Karpas-422 (cell line): ENCODE measurements around the gene B4GALT3. TPM values are rescaled to one million over a fixed set of nuclear protein-coding genes. Genes with fewer than 3 reads are reported as not detected.

Source experiments
- DNase-seq: peaks from one replicate; pipeline ENCODE4 v3.0.0-alpha.2; 2015
- H2AFZ ChIP-seq: fragments of 200-600 bp; sonication (generic); 2 replicates; pipeline ENCODE4 v1.6.1; 2014; ENCODE audit warnings: antibody characterized with exemption, low read length, mixed read lengths
- H3K27ac ChIP-seq: fragments of 200-600 bp; sonication (generic); 2 replicates; pipeline ENCODE4 v1.5.1; 2014; ENCODE audit warnings: mild to moderate bottlenecking, low read length, moderate library complexity
- H3K27me3 ChIP-seq: fragments of 200-600 bp; sonication (generic); 2 replicates; pipeline ENCODE4 v1.6.1; 2014; ENCODE audit warnings: low read length, mixed read lengths
- H3K36me3 ChIP-seq: fragments of 200-600 bp; sonication (generic); 2 replicates; pipeline ENCODE4 v1.6.1; 2014; ENCODE audit warnings: low read length, mixed read lengths; ENCODE audit not compliant: insufficient read depth
- H3K4me1 ChIP-seq: fragments of 200-600 bp; sonication (generic); 2 replicates; pipeline ENCODE4 v1.6.1; 2014; ENCODE audit warnings: mild to moderate bottlenecking, low read length, mixed read lengths
- H3K4me2 ChIP-seq: fragments of 200-600 bp; sonication (generic); 2 replicates; pipeline ENCODE4 v1.6.1; 2014; ENCODE audit warnings: low read length, low read depth, mild to moderate bottlenecking; ENCODE audit not compliant: poor library complexity, severe bottlenecking
- H3K4me3 ChIP-seq: fragments of 200-600 bp; sonication (generic); 2 replicates; pipeline ENCODE4 v1.5.1; 2014; ENCODE audit warnings: mild to moderate bottlenecking, antibody characterized with exemption, low read length, mixed read lengths
- H3K79me2 ChIP-seq: fragments of 200-600 bp; sonication (generic); 2 replicates; pipeline ENCODE4 v1.6.1; 2014; ENCODE audit warnings: mild to moderate bottlenecking, low read length, mixed read lengths
- H3K9ac ChIP-seq: fragments of 200-600 bp; sonication (generic); 2 replicates; pipeline ENCODE4 v1.6.0; 2014; ENCODE audit warnings: low read length
- H3K9me2 ChIP-seq: fragments of 200-600 bp; sonication (generic), shearing (Covaris generic); replicated peaks from 2 replicates; pipeline ENCODE4 v1.6.0; 2014; ENCODE audit warnings: mild to moderate bottlenecking, low read length, moderate library complexity; ENCODE audit not compliant: insufficient read depth
- H3K9me3 ChIP-seq: fragments of 300-700, 200-600 bp; sonication (generic); 2 replicates; pipeline ENCODE4 v1.6.1; 2014; ENCODE audit warnings: low read length, mixed read lengths
- H4K20me1 ChIP-seq: fragments of 200-600 bp; sonication (generic); 2 replicates; pipeline ENCODE4 v1.6.1; 2014; ENCODE audit warnings: mild to moderate bottlenecking, antibody characterized with exemption, low read length, low read depth; ENCODE audit not compliant: insufficient read depth
- small RNA-seq: library from RNA; depleted of rRNA; stranded (forward); fragments of <200 nt; gene quantifications from one replicate; pipeline ENCODE3, GENCODE V24; 2014
- total RNA-seq: library from RNA; depleted of rRNA; stranded (reverse); fragments of >200 nt; shearing (Covaris generic); gene quantifications from 2 replicates; pipeline ENCODE4 v1.2.3, GENCODE V29; 2014; ENCODE audit warnings: low replicate concordance; rRNA removed

The B4GALT3 gene
- total RNA-seq, 1 experiment from 2014 or later, result 54.7 TPM

- Histone ChIP-seq H2AFZ (no peak overlapping the region), H3K27ac (no peak overlapping the region), H3K27me3 (no peaks in the 10 kb centered on the region), H3K79me2 (peaks cover 81% of the 10 kb centered on the region), H3K9me3 (no peaks in the 10 kb centered on the region), H3K4me3 (no peak overlapping the region), H3K36me3 (peaks cover 28% of the 10 kb centered on the region), H4K20me1 (no peaks in the 10 kb centered on the region), H3K4me1 (peaks cover 34% of the 10 kb centered on the region), H3K4me2 (peak overlapping the region; percentile 89), H3K9ac (no peak overlapping the region), H3K9me2 (no peaks in the 10 kb centered on the region)
- DNase-seq, result no peak
Observed at GRCh38 chr1:161130266-161130665, 47.0 kb downstream of the B4GALT3 start.

DNA sequence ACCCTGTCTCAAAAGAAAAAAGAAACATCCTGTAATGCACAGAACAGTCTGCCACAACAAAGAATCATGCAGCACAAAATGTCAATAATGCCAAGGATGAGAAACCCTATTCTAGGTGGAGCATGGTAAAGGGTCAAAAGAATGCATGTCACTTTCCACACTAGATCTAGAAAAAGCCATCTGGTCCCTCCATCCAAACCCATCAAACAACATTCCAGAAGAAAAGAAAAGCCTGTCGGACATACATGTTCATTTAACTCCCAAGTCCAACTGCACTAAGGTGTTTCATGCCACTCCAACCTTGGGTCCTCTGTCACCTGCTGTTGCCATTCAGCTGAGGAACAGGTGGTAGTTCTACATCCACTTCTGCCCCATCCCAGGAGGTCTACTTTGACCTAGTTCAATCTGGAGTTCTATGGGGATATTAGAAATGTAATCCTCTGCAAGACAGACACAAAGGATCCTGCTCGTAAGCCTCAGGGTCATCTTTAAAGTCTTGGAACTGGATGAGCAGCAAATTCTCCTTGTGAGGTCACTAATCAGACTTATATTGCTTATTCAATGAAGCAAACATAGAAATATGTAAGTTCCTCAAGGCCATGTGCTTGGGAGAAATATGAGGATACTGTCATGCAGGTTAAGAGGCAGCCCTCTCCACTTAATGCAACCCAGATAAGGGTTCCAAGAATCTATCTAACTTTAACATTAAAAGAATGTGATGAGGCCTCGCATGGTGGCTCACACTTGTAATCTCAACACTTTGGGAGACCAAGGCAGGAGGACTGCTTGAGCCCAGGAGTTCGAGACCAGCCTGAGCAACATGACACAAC, 48.5 kb downstream of the B4GALT3 start:
- no peaks in the 10 kb centered on the region for H3K9me3 ChIP-seq
- peaks cover 28% of the 10 kb centered on the region for H3K36me3 ChIP-seq
- no peaks in the 10 kb centered on the region for H4K20me1 ChIP-seq
- peaks cover 74% of the 10 kb centered on the region for H3K79me2 ChIP-seq
- DNase-seq, result no peak
- no peak overlapping the region for H3K4me3 ChIP-seq
- no peak overlapping the region for H2AFZ ChIP-seq
- no peak overlapping the region for H3K4me2 ChIP-seq
- H3K27ac ChIP-seq, result no peak overlapping the region
- peaks cover 32% of the 10 kb centered on the region for H3K4me1 ChIP-seq
- H3K9me2 ChIP-seq, result no peaks in the 10 kb centered on the region
- no peaks in the 10 kb centered on the region for H3K27me3 ChIP-seq
- no peak overlapping the region for H3K9ac ChIP-seq

DNA sequence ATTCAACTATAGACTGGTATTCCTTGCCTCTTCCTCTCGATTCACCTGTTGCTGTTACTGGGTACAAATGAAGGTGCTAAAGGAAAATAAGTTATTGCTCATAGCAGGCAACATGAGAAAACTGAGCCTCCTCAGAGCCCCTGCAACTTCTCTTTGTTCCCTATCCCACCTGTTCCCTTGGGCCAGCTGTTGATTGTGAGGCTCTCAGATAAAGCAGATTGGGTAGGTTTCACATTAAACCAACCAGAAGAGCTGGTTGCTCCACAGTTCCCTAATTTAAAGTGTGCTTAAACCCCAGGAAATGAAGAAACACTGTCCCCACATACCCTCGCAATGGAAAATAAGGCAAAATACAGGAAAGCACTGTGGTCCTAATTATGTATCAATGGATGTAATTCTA, 49.7 kb downstream of the B4GALT3 start:
- Histone ChIP-seq H3K9ac (no peak overlapping the region), H2AFZ (no peak overlapping the region), H3K79me2 (peaks cover 64% of the 10 kb centered on the region), H3K4me3 (no peak overlapping the region), H3K9me2 (no peaks in the 10 kb centered on the region), H3K9me3 (no peaks in the 10 kb centered on the region), H3K36me3 (peaks cover 32% of the 10 kb centered on the region), H3K27ac (no peak overlapping the region), H3K27me3 (no peaks in the 10 kb centered on the region), H4K20me1 (no peaks in the 10 kb centered on the region), H3K4me1 (peaks cover 24% of the 10 kb centered on the region), H3K4me2 (no peak overlapping the region)
- no peak for DNase-seq

GRCh38 chr1:161122967-161123366, 54.3 kb downstream of the B4GALT3 start:
- H2AFZ ChIP-seq, result no peak overlapping the region
- no peak overlapping the region for H3K4me3 ChIP-seq
- no peaks in the 10 kb centered on the region for H3K9me3 ChIP-seq
- DNase-seq, result no peak
- H3K27me3 ChIP-seq, result no peaks in the 10 kb centered on the region
- peaks cover 46% of the 10 kb centered on the region; the same call in 1 of the 2 replicates for H3K36me3 ChIP-seq
- H3K79me2 ChIP-seq, result peaks cover 44% of the 10 kb centered on the region
- no peak overlapping the region for H3K27ac ChIP-seq
- H3K9me2 ChIP-seq, result no peaks in the 10 kb centered on the region
- H3K4me2 ChIP-seq, result no peak overlapping the region
- peaks cover 29% of the 10 kb centered on the region for H3K4me1 ChIP-seq
- no peak overlapping the region for H3K9ac ChIP-seq
- H4K20me1 ChIP-seq, result no peaks in the 10 kb centered on the region

GRCh38 chr1:161121834-161122233, 55.5 kb downstream of the B4GALT3 start:
- H3K9me2 ChIP-seq, result no peaks in the 10 kb centered on the region
- H3K36me3 ChIP-seq, result peaks cover 36% of the 10 kb centered on the region; the same call in 1 of the 2 replicates
- H3K27ac ChIP-seq, result no peak overlapping the region
- H2AFZ ChIP-seq, result no peak overlapping the region
- H3K9ac ChIP-seq, result no peak overlapping the region
- no peaks in the 10 kb centered on the region for H3K9me3 ChIP-seq
- H3K4me3 ChIP-seq, result no peak overlapping the region
- no peaks in the 10 kb centered on the region for H3K27me3 ChIP-seq
- H3K79me2 ChIP-seq, result peaks cover 46% of the 10 kb centered on the region
- no peak overlapping the region for H3K4me2 ChIP-seq
- no peak for DNase-seq
- peaks cover 28% of the 10 kb centered on the region for H3K4me1 ChIP-seq
- H4K20me1 ChIP-seq, result no peaks in the 10 kb centered on the region

Small RNA genes within 50 kb of the gene (small RNA-seq; reads per million reads assigned to genes)
- gene RF01225, result not detected

Other genes with a start within 250 kb of the B4GALT3 start
- gene ITLN2, start 222.7 kb downstream of the B4GALT3 start, total RNA-seq, result not detected in 2 replicates
- 0.36 and 6.5 TPM in 2 replicates for gene F11R, start 156.4 kb downstream of the B4GALT3 start, total RNA-seq
- 16.0 and 32.3 TPM in 2 replicates for gene TSTD1, start 138.5 kb downstream of the B4GALT3 start, total RNA-seq
- gene USF1, start 131.5 kb downstream of the B4GALT3 start, total RNA-seq, result 61.2 and 111 TPM in 2 replicates
- 36.5 and 59.6 TPM in 2 replicates for gene ARHGAP30, start 107.6 kb downstream of the B4GALT3 start, total RNA-seq
- not detected in 2 replicates for gene NECTIN4, start 87.9 kb downstream of the B4GALT3 start, total RNA-seq
- 6.1 and 11.0 TPM in 2 replicates for gene KLHDC9, start 79.1 kb downstream of the B4GALT3 start, total RNA-seq
- 34.1 and 71.0 TPM in 2 replicates for gene PFDN2, start 59.5 kb downstream of the B4GALT3 start, total RNA-seq
- 41.5 and 44.0 TPM in 2 replicates for gene NIT1, start 59.4 kb downstream of the B4GALT3 start, total RNA-seq
- 24.2 and 25.6 TPM in 2 replicates for gene DEDD, start 44.8 kb downstream of the B4GALT3 start, total RNA-seq
- 72.5 and 100.0 TPM in 2 replicates for gene UFC1, start 23.5 kb downstream of the B4GALT3 start, total RNA-seq
- 21.9 and 43.9 TPM in 2 replicates for gene USP21, start 18.0 kb downstream of the B4GALT3 start, total RNA-seq
- 37.0 and 60.8 TPM in 2 replicates for gene PPOX, start 11.1 kb downstream of the B4GALT3 start, total RNA-seq
- 0.15 TPM in 1 of 2 replicates, not detected in the other for gene ADAMTS4, start 21.5 kb upstream of the B4GALT3 start, total RNA-seq
- 134 and 167 TPM in 2 replicates for gene NDUFS2, start 24.9 kb upstream of the B4GALT3 start, total RNA-seq
- not detected in 2 replicates for gene FCER1G, start 37.8 kb upstream of the B4GALT3 start, total RNA-seq
- not detected in 2 replicates for gene APOA2, start 46.1 kb upstream of the B4GALT3 start, total RNA-seq
- gene TOMM40L, start 48.6 kb upstream of the B4GALT3 start, total RNA-seq, result 9.5 and 12.6 TPM in 2 replicates
- not detected in 2 replicates for gene NR1I3, start 60.7 kb upstream of the B4GALT3 start, total RNA-seq
- gene PCP4L1, start 81.2 kb upstream of the B4GALT3 start, total RNA-seq, result 0.14 TPM in 1 of 2 replicates, not detected in the other
- 4.0 and 6.9 TPM in 2 replicates for gene MPZ, start 132.5 kb upstream of the B4GALT3 start, total RNA-seq
- 14.2 and 48.8 TPM in 2 replicates for gene SDHC, start 136.9 kb upstream of the B4GALT3 start, total RNA-seq
- not detected in 2 replicates for gene CFAP126, start 190.4 kb upstream of the B4GALT3 start, total RNA-seq